HEK293 (cell line): ENCODE results near the gene PPP1R11.

Experiments
- CTCF ChIA-PET: fragments of 350-600 bp; formaldehyde crosslinking; extraction: SDS; loops from one replicate; lab custom pipeline; 2021; ENCODE audit warnings: antibody characterized with exemption; lab: Yijun Ruan, JAX
- POLR2A ChIA-PET: fragments of 300-600 bp; formaldehyde crosslinking; extraction: SDS; loops from one replicate; lab custom pipeline; 2020; ENCODE audit warnings: antibody characterized with exemption, inconsistent platforms; lab: Yijun Ruan, JAX
- H3K27ac ChIP-seq: fragments of 200-500 bp; sonication (Bioruptor generic); 2 replicates; pipeline ENCODE4 v1.5.1; 2014; ENCODE audit warnings: low read depth, low read length, control low read depth, inconsistent platforms; ENCODE audit errors: extremely low read depth
- H3K36me3 ChIP-seq, 2 experiments: fragments of 200-500 bp in 1 of 2; sonication (Bioruptor generic) in 1 of 2; 1 replicate in 1 of 2; 2 replicates in 1 of 2; pipeline ENCODE4 v1.5.1; 2014 to 2017; ENCODE audit warnings: inconsistent platforms in 2 of 2, low read length in 2 of 2; ENCODE audit not compliant: control insufficient read depth in 2 of 2, insufficient read depth in 1 of 2
- H3K4me1 ChIP-seq: fragments of 200-500 bp; sonication (Bioruptor generic); 2 replicates; pipeline ENCODE4 v1.5.1; 2014; ENCODE audit warnings: mild to moderate bottlenecking, low read length, inconsistent platforms; ENCODE audit not compliant: control insufficient read depth, insufficient read depth
- H3K4me3 ChIP-seq: 2 replicates; pipeline ENCODE4 v1.5.1; 2011; ENCODE audit warnings: low read depth, mild to moderate bottlenecking, control low read depth, low read length, moderate library complexity
- H3K9me3 ChIP-seq: fragments of 200-500 bp; sonication (Bioruptor generic); 2 replicates; pipeline ENCODE4 v1.5.1; 2014; ENCODE audit warnings: low read depth, low read length, inconsistent platforms; ENCODE audit not compliant: control insufficient read depth, insufficient read depth
- MZF1 ChIP-seq: fragments of 450-650 bp; formaldehyde crosslinking; IDR thresholded peaks from 2 replicates; pipeline ENCODE4 v1.5.1; 2017; ENCODE audit warnings: missing biosample characterization, missing genetic modification characterization, borderline replicate concordance
- SP7 ChIP-seq: fragments of 450-650 bp; formaldehyde crosslinking; IDR thresholded peaks from 2 replicates; pipeline ENCODE4 v1.5.1; 2016; ENCODE audit warnings: missing biosample characterization, missing genetic modification characterization
- WT1 ChIP-seq: fragments of 450-650 bp; formaldehyde crosslinking; IDR thresholded peaks from 2 replicates; pipeline ENCODE4 v1.5.1; 2016; ENCODE audit warnings: missing biosample characterization, missing genetic modification characterization
- ZNF140 ChIP-seq: fragments of 450-650 bp; formaldehyde crosslinking; IDR thresholded peaks from 2 replicates; pipeline ENCODE4 v1.5.1; 2016; ENCODE audit warnings: missing biosample characterization, missing genetic modification characterization
- ZNF184 ChIP-seq: fragments of 450-650 bp; IDR thresholded peaks from 2 replicates; pipeline ENCODE4 v1.5.1; 2018; ENCODE audit warnings: missing biosample characterization, mild to moderate bottlenecking, missing genetic modification characterization
- ZNF274 ChIP-seq, 2 experiments: fragments of 200-500 bp in 1 of 2; fragments of 450-650 bp in 1 of 2; sonication (Bioruptor generic) in 1 of 2; formaldehyde crosslinking in 1 of 2; IDR thresholded peaks; 2 replicates each; pipeline versions ENCODE4 v1.5.1 to v1.6.1; 2014 to 2016; ENCODE audit warnings: borderline replicate concordance in 1 of 2, inconsistent platforms in 1 of 2, low read length in 1 of 2, missing biosample characterization in 1 of 2, missing genetic modification characterization in 1 of 2
- ZNF521 ChIP-seq: fragments of 450-650 bp; formaldehyde crosslinking; IDR thresholded peaks from 2 replicates; pipeline ENCODE4 v1.5.1; 2017; ENCODE audit warnings: missing biosample characterization, mild to moderate bottlenecking, missing genetic modification characterization
- ZNF529 ChIP-seq: fragments of 450-650 bp; formaldehyde crosslinking; IDR thresholded peaks from 2 replicates; pipeline ENCODE4 v1.5.1; 2017; ENCODE audit warnings: missing genetic modification characterization, missing biosample characterization; ENCODE audit not compliant: insufficient replicate concordance
- ZNF530 ChIP-seq: fragments of 450-650 bp; formaldehyde crosslinking; IDR thresholded peaks from 2 replicates; pipeline ENCODE4 v1.5.1; 2016; ENCODE audit warnings: low read depth, missing biosample characterization, missing genetic modification characterization
- ZNF560 ChIP-seq: fragments of 450-650 bp; formaldehyde crosslinking; IDR thresholded peaks from 2 replicates; pipeline ENCODE4 v1.5.1; 2017; ENCODE audit warnings: missing biosample characterization, missing genetic modification characterization, borderline replicate concordance
- ZNF654 ChIP-seq: fragments of 450-650 bp; formaldehyde crosslinking; IDR thresholded peaks from 2 replicates; pipeline ENCODE4 v1.5.1; 2016; ENCODE audit warnings: low read depth, missing biosample characterization, missing genetic modification characterization
- ZNF664 ChIP-seq: fragments of 450-650 bp; formaldehyde crosslinking; IDR thresholded peaks from 2 replicates; pipeline ENCODE4 v1.5.1; 2016; ENCODE audit warnings: missing biosample characterization, missing genetic modification characterization
- ZNF791 ChIP-seq: fragments of 450-650 bp; formaldehyde crosslinking; IDR thresholded peaks from 2 replicates; pipeline ENCODE4 v1.5.1; 2016; ENCODE audit warnings: missing biosample characterization, missing genetic modification characterization
- ZSCAN23 ChIP-seq: fragments of 450-650 bp; formaldehyde crosslinking; IDR thresholded peaks from 2 replicates; pipeline ENCODE4 v1.5.1; 2016; ENCODE audit warnings: missing biosample characterization, missing genetic modification characterization
- TF ChIP-seq, protein P1 (sequence below): fragments of 450-650 bp; formaldehyde crosslinking; IDR thresholded peaks from 2 replicates; pipeline ENCODE4 v1.5.1; 2016; ENCODE audit warnings: missing biosample characterization, missing genetic modification characterization
- TF ChIP-seq, protein P2 (sequence below): fragments of 450-650 bp; formaldehyde crosslinking; IDR thresholded peaks from 2 replicates; pipeline ENCODE4 v1.5.1; 2016; ENCODE audit warnings: missing biosample characterization, missing genetic modification characterization, low read depth
- TF ChIP-seq, protein P3 (sequence below): fragments of 450-650 bp; IDR thresholded peaks from 2 replicates; pipeline ENCODE4 v1.5.1; 2018; ENCODE audit warnings: missing biosample characterization, missing genetic modification characterization
- TF ChIP-seq, protein P4 (sequence below): fragments of 450-650 bp; formaldehyde crosslinking; IDR thresholded peaks from 2 replicates; pipeline ENCODE4 v1.5.1; 2017; ENCODE audit warnings: missing biosample characterization, missing genetic modification characterization
- TF ChIP-seq, protein P5 (sequence below): sonication (generic); formaldehyde crosslinking; IDR thresholded peaks from 2 replicates; pipeline ENCODE4 v1.8.1; 2022; ENCODE audit warnings: mild to moderate bottlenecking, moderate library complexity, missing genetic modification reagents

PPP1R11 gene

DNA sequence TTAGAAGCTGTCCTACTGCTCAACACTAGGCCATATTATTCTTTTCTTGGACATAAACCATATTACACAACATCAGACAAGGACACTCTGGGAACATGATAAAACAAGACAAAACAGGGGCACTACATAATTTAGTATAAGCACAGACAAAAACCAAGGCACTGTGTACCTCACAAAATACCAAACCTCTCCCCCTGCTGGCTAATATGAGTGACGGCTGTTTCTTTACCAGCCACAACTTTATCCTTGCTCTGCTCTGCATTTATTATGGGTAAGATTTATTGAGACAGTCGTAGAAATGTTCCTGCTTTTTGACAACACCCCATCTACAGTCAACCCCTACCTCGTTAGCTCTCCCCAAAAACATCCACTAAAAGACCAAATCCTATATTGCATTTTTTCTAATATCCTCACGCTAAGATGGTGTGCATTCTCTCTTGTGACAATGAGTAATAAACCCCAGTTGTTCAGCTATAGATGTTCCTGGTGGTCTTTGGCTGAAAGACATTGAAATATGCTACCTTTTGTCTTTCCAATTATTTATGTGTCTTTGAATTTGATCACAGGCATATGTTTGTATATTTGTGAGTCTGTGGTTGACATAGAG lies 29.7 kb upstream of the PPP1R11 start:
- POLR2A ChIA-PET = no interaction called here

DNA sequence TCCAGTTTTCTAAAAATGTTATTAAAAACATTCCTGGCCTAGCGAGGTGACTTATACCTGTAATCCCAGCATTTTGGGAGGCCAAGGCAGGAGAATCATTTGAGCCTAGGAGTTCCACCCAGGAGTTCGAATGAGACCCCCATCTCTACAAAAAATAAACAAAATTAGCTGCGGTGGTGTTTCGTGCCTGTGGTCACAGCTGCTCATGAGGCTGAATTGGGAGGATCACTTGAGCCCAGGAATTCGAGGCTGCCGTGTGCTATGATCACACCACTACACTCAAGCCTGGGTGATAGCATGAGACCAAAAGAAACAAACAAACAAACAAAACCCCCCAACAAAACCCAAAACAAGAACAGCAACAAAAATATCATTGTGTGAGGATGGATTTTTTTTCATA lies 25.8 kb upstream of the PPP1R11 start:
- no peak for TF ChIP-seq ZNF274 (IDR thresholded peaks at IDR 0.05; ENCODE audit: low read length)
- no peak for TF ChIP-seq ZNF274 (tag by site-specific recombination; IDR thresholded peaks at IDR 0.05; ENCODE audit: borderline replicate concordance)
- TF ChIP-seq ZNF791 = no peak
- no peak for TF ChIP-seq ZSCAN23 (tag by site-specific recombination)
- POLR2A ChIA-PET = interaction anchor here (1.9 kb wide), 1 partner anchor 20 kb away, joined by 9 read pairs; the partner anchor contains the start of gene POLR1H
- no peak overlapping the region for H3K4me3 ChIP-seq
- H3K27ac ChIP-seq = no peak overlapping the region
- no peaks in the 10 kb centered on the region for H3K36me3 ChIP-seq
- CTCF ChIA-PET = interaction anchor here (0.6 to 2.5 kb wide), 5 partner anchors 9 to 355 kb away, joined by 3 to 14 read pairs (median 4); no protein-coding TSS in a partner anchor
- H3K4me1 ChIP-seq = peaks cover 7% of the 10 kb centered on the region
- H3K9me3 ChIP-seq = no peaks in the 10 kb centered on the region

More for the DNA sequence above, 29.7 kb upstream of the PPP1R11 start:
- H3K4me1 ChIP-seq = peaks cover 2% of the 10 kb centered on the region
- H3K4me3 ChIP-seq = no peak overlapping the region
- H3K36me3 ChIP-seq = peaks cover 0 to 10% of the 10 kb centered on the region in 2 experiments; a peak in 1 of 3 replicates
- TF ChIP-seq, protein P1, sequence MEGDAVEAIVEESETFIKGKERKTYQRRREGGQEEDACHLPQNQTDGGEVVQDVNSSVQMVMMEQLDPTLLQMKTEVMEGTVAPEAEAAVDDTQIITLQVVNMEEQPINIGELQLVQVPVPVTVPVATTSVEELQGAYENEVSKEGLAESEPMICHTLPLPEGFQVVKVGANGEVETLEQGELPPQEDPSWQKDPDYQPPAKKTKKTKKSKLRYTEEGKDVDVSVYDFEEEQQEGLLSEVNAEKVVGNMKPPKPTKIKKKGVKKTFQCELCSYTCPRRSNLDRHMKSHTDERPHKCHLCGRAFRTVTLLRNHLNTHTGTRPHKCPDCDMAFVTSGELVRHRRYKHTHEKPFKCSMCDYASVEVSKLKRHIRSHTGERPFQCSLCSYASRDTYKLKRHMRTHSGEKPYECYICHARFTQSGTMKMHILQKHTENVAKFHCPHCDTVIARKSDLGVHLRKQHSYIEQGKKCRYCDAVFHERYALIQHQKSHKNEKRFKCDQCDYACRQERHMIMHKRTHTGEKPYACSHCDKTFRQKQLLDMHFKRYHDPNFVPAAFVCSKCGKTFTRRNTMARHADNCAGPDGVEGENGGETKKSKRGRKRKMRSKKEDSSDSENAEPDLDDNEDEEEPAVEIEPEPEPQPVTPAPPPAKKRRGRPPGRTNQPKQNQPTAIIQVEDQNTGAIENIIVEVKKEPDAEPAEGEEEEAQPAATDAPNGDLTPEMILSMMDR (tag by site-specific recombination) = peak; percentile 55; the same call in 1 of the 2 replicates
- TF ChIP-seq ZNF140 (no peak), ZNF654 (tag by site-specific recombination) (peak; percentile 31; the same call in 1 of the 2 replicates), ZNF530 (0 out of 2 replicates have a peak, but pooled peaks have one; percentile 7)
- H3K27ac ChIP-seq = no peak overlapping the region
- CTCF ChIA-PET = interaction anchor here (0.6 to 2.6 kb wide), 20 partner anchors 10 to 1087 kb away, joined by 3 to 16 read pairs (median 4); no protein-coding TSS in a partner anchor
- no peaks in the 10 kb centered on the region for H3K9me3 ChIP-seq

DNA sequence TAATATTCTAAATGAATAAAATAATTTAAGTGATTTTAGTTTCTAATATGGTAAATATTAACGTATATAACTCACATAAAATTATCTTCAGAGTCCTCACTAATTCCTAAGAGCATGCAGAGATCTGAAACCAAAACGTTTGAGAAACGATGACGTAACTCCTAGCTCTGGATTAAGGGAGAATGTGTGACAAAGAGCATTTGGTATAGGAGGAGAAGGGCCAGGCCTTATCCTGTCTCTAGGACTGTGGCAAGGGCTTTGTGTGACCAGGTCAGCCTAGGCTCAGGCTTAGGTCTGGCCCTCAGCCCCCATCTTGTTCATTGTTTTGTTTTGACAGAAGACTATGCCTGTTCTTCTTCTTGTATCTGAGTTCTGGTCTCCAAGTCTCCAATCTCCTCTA lies 25.2 kb upstream of the PPP1R11 start:
- Histone ChIP-seq H3K27ac (no peak overlapping the region), H3K9me3 (no peaks in the 10 kb centered on the region)
- no peak for TF ChIP-seq SP7
- TF ChIP-seq, protein P2, sequence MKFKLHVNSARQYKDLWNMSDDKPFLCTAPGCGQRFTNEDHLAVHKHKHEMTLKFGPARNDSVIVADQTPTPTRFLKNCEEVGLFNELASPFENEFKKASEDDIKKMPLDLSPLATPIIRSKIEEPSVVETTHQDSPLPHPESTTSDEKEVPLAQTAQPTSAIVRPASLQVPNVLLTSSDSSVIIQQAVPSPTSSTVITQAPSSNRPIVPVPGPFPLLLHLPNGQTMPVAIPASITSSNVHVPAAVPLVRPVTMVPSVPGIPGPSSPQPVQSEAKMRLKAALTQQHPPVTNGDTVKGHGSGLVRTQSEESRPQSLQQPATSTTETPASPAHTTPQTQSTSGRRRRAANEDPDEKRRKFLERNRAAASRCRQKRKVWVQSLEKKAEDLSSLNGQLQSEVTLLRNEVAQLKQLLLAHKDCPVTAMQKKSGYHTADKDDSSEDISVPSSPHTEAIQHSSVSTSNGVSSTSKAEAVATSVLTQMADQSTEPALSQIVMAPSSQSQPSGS = peak; percentile 24; the same call in 1 of the 2 replicates
- TF ChIP-seq, all 188 proteins: peak for 1
- CTCF ChIA-PET = interaction anchor here (0.6 to 2.5 kb wide), 5 partner anchors 9 to 355 kb away, joined by 3 to 14 read pairs (median 4); no protein-coding TSS in a partner anchor
- peaks cover 7% of the 10 kb centered on the region for H3K4me1 ChIP-seq
- no peak overlapping the region for H3K4me3 ChIP-seq
- POLR2A ChIA-PET = interaction anchor here (1.9 kb wide), 1 partner anchor 19 kb away, joined by 9 read pairs; the partner anchor contains the start of gene POLR1H
- H3K36me3 ChIP-seq = no peaks in the 10 kb centered on the region

DNA sequence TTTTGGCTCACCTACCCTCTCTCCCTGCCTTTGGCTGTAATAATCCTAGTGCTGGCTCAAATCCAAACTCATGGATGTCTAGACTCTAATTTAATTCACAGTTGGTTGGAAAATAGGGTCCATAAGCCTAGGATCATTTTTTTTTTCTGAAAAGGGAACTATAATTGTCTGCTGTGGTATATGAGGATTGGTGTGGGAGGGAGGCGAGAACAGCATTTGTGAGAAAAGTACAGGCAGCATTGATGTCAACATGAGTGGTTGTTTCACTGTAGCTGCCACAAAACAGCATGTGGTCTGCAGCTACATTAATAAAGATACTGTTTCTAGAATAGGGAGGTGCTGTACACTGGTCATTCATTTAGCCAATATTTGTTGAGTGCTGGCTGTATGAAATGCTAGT lies 24.5 kb upstream of the PPP1R11 start:
- Histone ChIP-seq H3K4me3 (no peak overlapping the region), H3K9me3 (no peaks in the 10 kb centered on the region), H3K27ac (no peak overlapping the region), H3K36me3 (no peaks in the 10 kb centered on the region), H3K4me1 (peaks cover 7% of the 10 kb centered on the region)
- POLR2A ChIA-PET = interaction anchor here (1.9 kb wide), 1 partner anchor 18 kb away, joined by 9 read pairs; the partner anchor contains the start of gene POLR1H
- CTCF ChIA-PET = interaction anchor here (0.7 to 2.5 kb wide), 4 partner anchors 10 to 196 kb away, joined by 3 to 14 read pairs (median 4); no protein-coding TSS in a partner anchor
- TF ChIP-seq ZNF521 (tag by site-specific recombination) (no peak), MZF1 (tag by site-specific recombination) (no peak), ZNF664 (peak; percentile 63; the same call in 1 of the 2 replicates), WT1 (tag by site-specific recombination) (peak; percentile 49; the same call in 1 of the 2 replicates), ZNF529 (tag by site-specific recombination) (no peak), ZNF184 (tag by site-specific recombination) (no peak), ZNF560 (tag by site-specific recombination) (no peak)
- TF ChIP-seq, protein P3, sequence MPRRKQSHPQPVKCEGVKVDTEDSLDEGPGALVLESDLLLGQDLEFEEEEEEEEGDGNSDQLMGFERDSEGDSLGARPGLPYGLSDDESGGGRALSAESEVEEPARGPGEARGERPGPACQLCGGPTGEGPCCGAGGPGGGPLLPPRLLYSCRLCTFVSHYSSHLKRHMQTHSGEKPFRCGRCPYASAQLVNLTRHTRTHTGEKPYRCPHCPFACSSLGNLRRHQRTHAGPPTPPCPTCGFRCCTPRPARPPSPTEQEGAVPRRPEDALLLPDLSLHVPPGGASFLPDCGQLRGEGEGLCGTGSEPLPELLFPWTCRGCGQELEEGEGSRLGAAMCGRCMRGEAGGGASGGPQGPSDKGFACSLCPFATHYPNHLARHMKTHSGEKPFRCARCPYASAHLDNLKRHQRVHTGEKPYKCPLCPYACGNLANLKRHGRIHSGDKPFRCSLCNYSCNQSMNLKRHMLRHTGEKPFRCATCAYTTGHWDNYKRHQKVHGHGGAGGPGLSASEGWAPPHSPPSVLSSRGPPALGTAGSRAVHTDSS (tag by site-specific recombination) = no peak
- TF ChIP-seq, protein P4, sequence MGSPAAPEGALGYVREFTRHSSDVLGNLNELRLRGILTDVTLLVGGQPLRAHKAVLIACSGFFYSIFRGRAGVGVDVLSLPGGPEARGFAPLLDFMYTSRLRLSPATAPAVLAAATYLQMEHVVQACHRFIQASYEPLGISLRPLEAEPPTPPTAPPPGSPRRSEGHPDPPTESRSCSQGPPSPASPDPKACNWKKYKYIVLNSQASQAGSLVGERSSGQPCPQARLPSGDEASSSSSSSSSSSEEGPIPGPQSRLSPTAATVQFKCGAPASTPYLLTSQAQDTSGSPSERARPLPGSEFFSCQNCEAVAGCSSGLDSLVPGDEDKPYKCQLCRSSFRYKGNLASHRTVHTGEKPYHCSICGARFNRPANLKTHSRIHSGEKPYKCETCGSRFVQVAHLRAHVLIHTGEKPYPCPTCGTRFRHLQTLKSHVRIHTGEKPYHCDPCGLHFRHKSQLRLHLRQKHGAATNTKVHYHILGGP (tag by site-specific recombination) = no peak
- TF ChIP-seq, protein P5, sequence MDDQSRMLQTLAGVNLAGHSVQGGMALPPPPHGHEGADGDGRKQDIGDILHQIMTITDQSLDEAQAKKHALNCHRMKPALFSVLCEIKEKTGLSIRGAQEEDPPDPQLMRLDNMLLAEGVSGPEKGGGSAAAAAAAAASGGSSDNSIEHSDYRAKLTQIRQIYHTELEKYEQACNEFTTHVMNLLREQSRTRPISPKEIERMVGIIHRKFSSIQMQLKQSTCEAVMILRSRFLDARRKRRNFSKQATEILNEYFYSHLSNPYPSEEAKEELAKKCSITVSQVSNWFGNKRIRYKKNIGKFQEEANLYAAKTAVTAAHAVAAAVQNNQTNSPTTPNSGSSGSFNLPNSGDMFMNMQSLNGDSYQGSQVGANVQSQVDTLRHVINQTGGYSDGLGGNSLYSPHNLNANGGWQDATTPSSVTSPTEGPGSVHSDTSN (CRISPR knock-in tag) = no peak
